SK-N-SH (cell line): ENCODE results near the gene GARS1. TPM values are rescaled to one million over a fixed set of nuclear protein-coding genes. Genes with fewer than 3 reads are reported as not detected.

Experiments used
- CTCF ChIA-PET: fragments of 300-600, 350-600 bp; formaldehyde crosslinking; extraction: SDS; loops from one replicate; lab custom pipeline; 2021; lab: Yijun Ruan, JAX
- POLR2A ChIA-PET: fragments of 350-600 bp; sonication (Branson Sonifier 250); formaldehyde crosslinking; extraction: SDS; loops from one replicate; lab custom pipeline; 2020; ENCODE audit warnings: antibody characterized with exemption, inconsistent platforms; lab: Yijun Ruan, JAX
- DNase-seq: peaks from one replicate; pipeline ENCODE4 v3.0.0; 2012
- H2AFZ ChIP-seq: fragments of 200-600 bp; sonication (generic); 2 replicates; pipeline ENCODE4 v1.8.1; 2016; ENCODE audit warnings: antibody characterized with exemption, mild to moderate bottlenecking, low read depth
- H3F3A ChIP-seq: fragments of 200-600 bp; sonication (generic); replicated peaks from 2 replicates; pipeline ENCODE3; 2016; ENCODE audit warnings: antibody characterized with exemption, mild to moderate bottlenecking; ENCODE audit not compliant: insufficient read depth
- H3K27ac ChIP-seq, 2 experiments: fragments of 200-500 bp in 1 of 2; fragments of 200-600 bp in 1 of 2; sonication (Bioruptor generic) in 1 of 2; sonication (generic), shearing (Covaris generic) in 1 of 2; 2 replicates each; pipeline versions ENCODE4 v1.5.1 to v1.6.1; 2014 to 2016; ENCODE audit warnings: low read depth in 2 of 2, inconsistent platforms in 1 of 2, low read length in 1 of 2, mild to moderate bottlenecking in 1 of 2, mixed read lengths in 1 of 2
- H3K27me3 ChIP-seq: fragments of 200-600 bp; sonication (generic), shearing (Covaris generic); 2 replicates; pipeline ENCODE4 v1.6.1; 2016; ENCODE audit warnings: mixed run types; ENCODE audit not compliant: insufficient read depth
- H3K36me3 ChIP-seq, 2 experiments: fragments of 200-500 bp in 1 of 2; fragments of 200-600 bp in 1 of 2; sonication (Bioruptor generic) in 1 of 2; sonication (generic) in 1 of 2; replicated peaks in 1 of 2; 2 replicates each; pipeline versions ENCODE3 to v1.5.1; 2014 to 2016; ENCODE audit warnings: low read length in 1 of 2, mild to moderate bottlenecking in 1 of 2; ENCODE audit not compliant: insufficient read depth in 2 of 2, control insufficient read depth in 1 of 2
- H3K4me1 ChIP-seq, 2 experiments: fragments of 200-500 bp in 1 of 2; fragments of 200-600 bp in 1 of 2; sonication (Bioruptor generic) in 1 of 2; sonication (generic), shearing (Covaris generic) in 1 of 2; 2 replicates each; pipeline versions ENCODE4 v1.5.1 to v1.6.1; 2014 to 2016; ENCODE audit warnings: low read depth in 1 of 2, low read length in 1 of 2, mixed run types in 1 of 2; ENCODE audit not compliant: insufficient read depth in 2 of 2, control insufficient read depth in 1 of 2
- H3K4me2 ChIP-seq: fragments of 200-600 bp; sonication (generic), shearing (Covaris generic); 2 replicates; pipeline ENCODE4 v1.6.1; 2017; ENCODE audit warnings: mixed run types
- H3K4me3 ChIP-seq, 2 experiments: fragments of 200-500 bp in 1 of 2; fragments of 200-600 bp in 1 of 2; sonication (Bioruptor generic) in 1 of 2; sonication (generic), shearing (Covaris generic) in 1 of 2; 2 replicates each; pipeline versions ENCODE4 v1.5.1 to v1.8.1; 2014 to 2016; ENCODE audit warnings: low read depth in 2 of 2, inconsistent platforms in 1 of 2, low read length in 1 of 2, mild to moderate bottlenecking in 1 of 2, mixed read lengths in 1 of 2, moderate library complexity in 1 of 2
- H3K79me2 ChIP-seq: fragments of 200-600 bp; sonication (generic); 2 replicates; pipeline ENCODE4 v1.8.1; 2017; ENCODE audit warnings: mild to moderate bottlenecking; ENCODE audit not compliant: insufficient read depth
- H3K9ac ChIP-seq: fragments of 200-600 bp; sonication (generic); 2 replicates; pipeline ENCODE4 v1.6.1; 2017; ENCODE audit warnings: mixed run types
- H3K9me2 ChIP-seq: fragments of 200-600 bp; sonication (generic); 2 replicates; pipeline ENCODE4 v1.6.1; 2017; ENCODE audit warnings: mixed run types
- H3K9me3 ChIP-seq: fragments of 200-600 bp; sonication (generic); 2 replicates; pipeline ENCODE4 v1.6.1; 2017; ENCODE audit warnings: mixed run types, mild to moderate bottlenecking, moderate library complexity
- H4K20me1 ChIP-seq: fragments of 200-600 bp; sonication (generic); 2 replicates; pipeline ENCODE4 v1.6.1; 2017; ENCODE audit warnings: mild to moderate bottlenecking, mixed run types; ENCODE audit not compliant: insufficient read depth
- EZH2phosphoT487 ChIP-seq: fragments of 200-600 bp; sonication (generic); IDR thresholded peaks from 2 replicates; pipeline ENCODE4 v1.6.1; 2017; ENCODE audit warnings: low read depth, mixed run types, mild to moderate bottlenecking, antibody characterized with exemption, moderate library complexity, borderline replicate concordance
- NRF1 ChIP-seq: IDR thresholded peaks from 2 replicates; pipeline ENCODE4 v1.6.1; 2012; ENCODE audit warnings: low read depth, mild to moderate bottlenecking, low read length
- RXRA ChIP-seq: IDR thresholded peaks from 2 replicates; pipeline ENCODE4 v1.4.0; 2012; ENCODE audit warnings: low read depth, mild to moderate bottlenecking, borderline replicate concordance
- SMC3 ChIP-seq: IDR thresholded peaks from 2 replicates; pipeline ENCODE4 v1.6.1; 2012; ENCODE audit warnings: low read depth, low read length, improper control_type of control experiment
- TAF1 ChIP-seq: IDR thresholded peaks from 2 replicates; pipeline ENCODE4 v1.6.1; 2012; ENCODE audit warnings: low read depth, mild to moderate bottlenecking, low read length, moderate library complexity, borderline replicate concordance
- TEAD4 ChIP-seq: IDR thresholded peaks from 2 replicates; pipeline ENCODE4 v1.4.0; 2012; ENCODE audit warnings: mild to moderate bottlenecking, borderline replicate concordance; ENCODE audit not compliant: insufficient read depth
- YY1 ChIP-seq: IDR thresholded peaks from 2 replicates; pipeline ENCODE4 v1.4.0; 2012; ENCODE audit warnings: low read depth, mild to moderate bottlenecking
- WGBS: methylation state at CpG from one replicate; pipeline ENCODE4 v1.1.6; 2017; ENCODE audit warnings: low lambda C conversion rate; 5-methylcytosine and 5-hydroxymethylcytosine counted together
- polyA plus RNA-seq, 3 experiments: library from polyadenylated mRNA; depleted of rRNA; stranded (reverse); fragments of >200 nt; gene quantifications; 2 replicates each; pipeline ENCODE4 v1.2.3, GENCODE V29; 2012
- TF ChIP-seq, protein P1 (sequence below): IDR thresholded peaks from 2 replicates; pipeline ENCODE4 v1.4.0; 2012; ENCODE audit warnings: low read depth, borderline replicate concordance
- TF ChIP-seq, protein P2 (sequence below): IDR thresholded peaks from 2 replicates; pipeline ENCODE4 v1.6.1; 2012; ENCODE audit warnings: mild to moderate bottlenecking, low read depth, low read length, moderate library complexity
- TF ChIP-seq, protein P3 (sequence below): fragments of 200-600 bp; sonication (generic); IDR thresholded peaks from 2 replicates; pipeline ENCODE4 v1.6.1; 2017; ENCODE audit warnings: antibody characterized with exemption, mild to moderate bottlenecking, moderate library complexity

The GARS1 gene
- polyA plus RNA-seq, 1 of the 3 experiments (the other 2 are of a cell fraction): 301 TPM

DNA sequence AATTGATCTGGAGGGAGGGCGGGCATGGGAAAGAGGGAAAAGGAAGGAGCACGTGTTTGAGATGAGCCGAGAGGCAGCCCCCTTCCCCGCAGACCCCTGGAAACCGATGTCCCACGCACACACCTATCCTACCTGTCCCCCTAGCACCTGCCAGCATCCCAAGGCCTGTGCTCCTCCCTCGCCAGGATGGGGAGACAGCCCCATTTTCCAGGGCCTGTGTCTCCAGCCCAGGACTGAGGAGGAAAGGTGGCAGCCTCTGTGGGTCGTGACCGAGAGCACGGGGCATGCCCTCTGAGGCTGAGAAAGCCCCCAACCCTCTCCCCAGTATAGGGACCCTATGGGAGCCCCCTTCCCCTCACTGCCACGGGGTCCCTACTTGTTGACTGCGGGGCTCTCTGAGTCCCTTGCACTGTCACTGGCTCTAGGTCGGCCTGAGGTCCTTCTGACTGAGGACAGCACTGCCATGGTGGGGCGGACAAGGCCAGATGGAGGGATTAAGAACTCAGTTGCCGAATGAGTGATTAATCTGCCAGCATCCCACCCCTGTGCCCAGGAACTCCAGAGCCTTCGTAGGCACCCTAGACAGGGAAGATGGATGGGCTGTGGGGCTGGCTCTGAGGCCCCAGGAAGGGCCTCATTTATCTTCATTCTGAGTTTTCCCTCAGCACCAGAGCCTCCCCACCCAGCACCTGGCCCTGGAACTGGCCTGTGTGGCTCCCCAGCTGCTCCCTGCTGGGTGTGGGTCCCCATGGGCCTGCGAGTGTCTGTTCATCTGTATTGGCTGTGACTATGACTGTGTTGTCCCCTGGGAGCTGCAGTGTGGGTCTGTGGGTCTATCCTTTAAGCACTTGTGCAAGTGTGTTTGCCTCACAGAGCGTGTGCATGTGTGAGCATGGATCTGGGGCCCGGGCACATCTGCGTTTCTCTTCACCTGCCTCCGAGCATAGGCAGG lies 61.6 kb downstream of the GARS1 start:
- H3F3A ChIP-seq: no peaks in the 10 kb centered on the region
- H3K9me2 ChIP-seq: no peaks in the 10 kb centered on the region
- peaks cover 0 to 8% of the 10 kb centered on the region in 2 experiments; a peak in 1 of 4 replicates for H3K4me1 ChIP-seq
- ChIA-PET CTCF (interaction anchor here (0.5 kb wide), 1 partner anchor 41 kb away, joined by 4 read pairs; no protein-coding TSS in a partner anchor), POLR2A (no interaction called here)
- H3K79me2 ChIP-seq: no peaks in the 10 kb centered on the region
- no peak for DNase-seq
- H3K27ac ChIP-seq: no peak overlapping the region
- H2AFZ ChIP-seq: no peak overlapping the region
- H3K9ac ChIP-seq: no peak overlapping the region
- TF ChIP-seq YY1 (no peak), TAF1 (no peak), RXRA (no peak), TEAD4 (no peak), EZH2phosphoT487 (no peak), NRF1 (no peak), SMC3 (no peak)
- TF ChIP-seq, protein P1, sequence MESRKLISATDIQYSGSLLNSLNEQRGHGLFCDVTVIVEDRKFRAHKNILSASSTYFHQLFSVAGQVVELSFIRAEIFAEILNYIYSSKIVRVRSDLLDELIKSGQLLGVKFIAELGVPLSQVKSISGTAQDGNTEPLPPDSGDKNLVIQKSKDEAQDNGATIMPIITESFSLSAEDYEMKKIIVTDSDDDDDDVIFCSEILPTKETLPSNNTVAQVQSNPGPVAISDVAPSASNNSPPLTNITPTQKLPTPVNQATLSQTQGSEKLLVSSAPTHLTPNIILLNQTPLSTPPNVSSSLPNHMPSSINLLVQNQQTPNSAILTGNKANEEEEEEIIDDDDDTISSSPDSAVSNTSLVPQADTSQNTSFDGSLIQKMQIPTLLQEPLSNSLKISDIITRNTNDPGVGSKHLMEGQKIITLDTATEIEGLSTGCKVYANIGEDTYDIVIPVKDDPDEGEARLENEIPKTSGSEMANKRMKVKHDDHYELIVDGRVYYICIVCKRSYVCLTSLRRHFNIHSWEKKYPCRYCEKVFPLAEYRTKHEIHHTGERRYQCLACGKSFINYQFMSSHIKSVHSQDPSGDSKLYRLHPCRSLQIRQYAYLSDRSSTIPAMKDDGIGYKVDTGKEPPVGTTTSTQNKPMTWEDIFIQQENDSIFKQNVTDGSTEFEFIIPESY: no peak
- TF ChIP-seq, protein P2, sequence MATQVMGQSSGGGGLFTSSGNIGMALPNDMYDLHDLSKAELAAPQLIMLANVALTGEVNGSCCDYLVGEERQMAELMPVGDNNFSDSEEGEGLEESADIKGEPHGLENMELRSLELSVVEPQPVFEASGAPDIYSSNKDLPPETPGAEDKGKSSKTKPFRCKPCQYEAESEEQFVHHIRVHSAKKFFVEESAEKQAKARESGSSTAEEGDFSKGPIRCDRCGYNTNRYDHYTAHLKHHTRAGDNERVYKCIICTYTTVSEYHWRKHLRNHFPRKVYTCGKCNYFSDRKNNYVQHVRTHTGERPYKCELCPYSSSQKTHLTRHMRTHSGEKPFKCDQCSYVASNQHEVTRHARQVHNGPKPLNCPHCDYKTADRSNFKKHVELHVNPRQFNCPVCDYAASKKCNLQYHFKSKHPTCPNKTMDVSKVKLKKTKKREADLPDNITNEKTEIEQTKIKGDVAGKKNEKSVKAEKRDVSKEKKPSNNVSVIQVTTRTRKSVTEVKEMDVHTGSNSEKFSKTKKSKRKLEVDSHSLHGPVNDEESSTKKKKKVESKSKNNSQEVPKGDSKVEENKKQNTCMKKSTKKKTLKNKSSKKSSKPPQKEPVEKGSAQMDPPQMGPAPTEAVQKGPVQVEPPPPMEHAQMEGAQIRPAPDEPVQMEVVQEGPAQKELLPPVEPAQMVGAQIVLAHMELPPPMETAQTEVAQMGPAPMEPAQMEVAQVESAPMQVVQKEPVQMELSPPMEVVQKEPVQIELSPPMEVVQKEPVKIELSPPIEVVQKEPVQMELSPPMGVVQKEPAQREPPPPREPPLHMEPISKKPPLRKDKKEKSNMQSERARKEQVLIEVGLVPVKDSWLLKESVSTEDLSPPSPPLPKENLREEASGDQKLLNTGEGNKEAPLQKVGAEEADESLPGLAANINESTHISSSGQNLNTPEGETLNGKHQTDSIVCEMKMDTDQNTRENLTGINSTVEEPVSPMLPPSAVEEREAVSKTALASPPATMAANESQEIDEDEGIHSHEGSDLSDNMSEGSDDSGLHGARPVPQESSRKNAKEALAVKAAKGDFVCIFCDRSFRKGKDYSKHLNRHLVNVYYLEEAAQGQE: no peak
- TF ChIP-seq, protein P3, sequence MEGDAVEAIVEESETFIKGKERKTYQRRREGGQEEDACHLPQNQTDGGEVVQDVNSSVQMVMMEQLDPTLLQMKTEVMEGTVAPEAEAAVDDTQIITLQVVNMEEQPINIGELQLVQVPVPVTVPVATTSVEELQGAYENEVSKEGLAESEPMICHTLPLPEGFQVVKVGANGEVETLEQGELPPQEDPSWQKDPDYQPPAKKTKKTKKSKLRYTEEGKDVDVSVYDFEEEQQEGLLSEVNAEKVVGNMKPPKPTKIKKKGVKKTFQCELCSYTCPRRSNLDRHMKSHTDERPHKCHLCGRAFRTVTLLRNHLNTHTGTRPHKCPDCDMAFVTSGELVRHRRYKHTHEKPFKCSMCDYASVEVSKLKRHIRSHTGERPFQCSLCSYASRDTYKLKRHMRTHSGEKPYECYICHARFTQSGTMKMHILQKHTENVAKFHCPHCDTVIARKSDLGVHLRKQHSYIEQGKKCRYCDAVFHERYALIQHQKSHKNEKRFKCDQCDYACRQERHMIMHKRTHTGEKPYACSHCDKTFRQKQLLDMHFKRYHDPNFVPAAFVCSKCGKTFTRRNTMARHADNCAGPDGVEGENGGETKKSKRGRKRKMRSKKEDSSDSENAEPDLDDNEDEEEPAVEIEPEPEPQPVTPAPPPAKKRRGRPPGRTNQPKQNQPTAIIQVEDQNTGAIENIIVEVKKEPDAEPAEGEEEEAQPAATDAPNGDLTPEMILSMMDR: no peak
- H3K36me3 ChIP-seq: no peaks in the 10 kb centered on the region
- H3K4me3 ChIP-seq: no peak overlapping the region
- no peak overlapping the region for H3K4me2 ChIP-seq
- WGBS: 52% methylated on average over 19 of the region's 21 CpGs
- H3K27me3 ChIP-seq: no peaks in the 10 kb centered on the region
- H4K20me1 ChIP-seq: no peaks in the 10 kb centered on the region
- H3K9me3 ChIP-seq: no peaks in the 10 kb centered on the region
